HepG2 (cell line): ENCODE measurements around the gene SLC25A19. TPM values are rescaled to one million over a fixed set of nuclear protein-coding genes. Genes with fewer than 3 reads are reported as not detected.

Experiments used
- AGO2 ChIP-seq: fragments of 200-400 bp; formaldehyde crosslinking; optimal IDR thresholded peaks from 2 replicates; pipeline ENCODE3; 2017; ENCODE audit warnings: mild to moderate bottlenecking, low read depth, low read length, moderate library complexity
- ATF7-NPFF ChIP-seq: sonication (generic); formaldehyde crosslinking; IDR thresholded peaks from 2 replicates; pipeline ENCODE4 v1.8.1; 2023; ENCODE audit warnings: mild to moderate bottlenecking, low read depth, missing genetic modification reagents, moderate library complexity
- DMTF1 ChIP-seq: sonication (generic); formaldehyde crosslinking; IDR thresholded peaks from 2 replicates; pipeline ENCODE4 v1.4.0; 2020; ENCODE audit warnings: mild to moderate bottlenecking, missing genetic modification reagents
- FOXJ3 ChIP-seq: sonication (generic); formaldehyde crosslinking; IDR thresholded peaks from 2 replicates; pipeline ENCODE4 v1.4.0; 2020; ENCODE audit warnings: missing genetic modification reagents, mild to moderate bottlenecking, borderline replicate concordance
- KDM2A ChIP-seq: sonication (generic); formaldehyde crosslinking; IDR thresholded peaks from 2 replicates; pipeline ENCODE4 v1.4.0; 2020; ENCODE audit warnings: low read depth, missing genetic modification reagents, borderline replicate concordance
- KLF13 ChIP-seq: sonication (generic); formaldehyde crosslinking; IDR thresholded peaks from 2 replicates; pipeline ENCODE4 v1.4.0; 2020; ENCODE audit warnings: mild to moderate bottlenecking, missing genetic modification reagents
- POLR2G ChIP-seq: fragments of 200-400 bp; formaldehyde crosslinking; IDR thresholded peaks from 2 replicates; pipeline ENCODE4 v1.6.1; 2018; ENCODE audit warnings: mild to moderate bottlenecking, low read depth, low read length, moderate library complexity
- SMARCE1 ChIP-seq: fragments of 450-650 bp; IDR thresholded peaks from 2 replicates; pipeline ENCODE4 v1.6.1; 2017; ENCODE audit warnings: borderline replicate concordance
- SMYD3 ChIP-seq: sonication (generic); formaldehyde crosslinking; IDR thresholded peaks from 2 replicates; pipeline ENCODE4 v1.8.1; 2023; ENCODE audit warnings: mild to moderate bottlenecking, missing genetic modification reagents
- ZBTB40 ChIP-seq, 2 experiments: fragments of 450-650 bp in 1 of 2; sonication (generic) in 1 of 2; formaldehyde crosslinking in 1 of 2; IDR thresholded peaks; 2 replicates each; pipeline versions ENCODE4 v1.6.1 to v1.8.0; 2016 to 2022; ENCODE audit warnings: antibody characterized with exemption in 1 of 2, mild to moderate bottlenecking in 1 of 2, missing genetic modification reagents in 1 of 2
- ZFP90 ChIP-seq: sonication (generic); formaldehyde crosslinking; IDR thresholded peaks from 2 replicates; pipeline ENCODE4 v1.8.0; 2022; ENCODE audit warnings: missing genetic modification reagents, mild to moderate bottlenecking, inconsistent platforms, borderline replicate concordance
- ZNF18 ChIP-seq: sonication (generic); formaldehyde crosslinking; IDR thresholded peaks from 2 replicates; pipeline ENCODE4 v1.8.0; 2022; ENCODE audit warnings: mild to moderate bottlenecking, missing genetic modification reagents; ENCODE audit not compliant: insufficient replicate concordance
- ZNF570 ChIP-seq: sonication (generic); formaldehyde crosslinking; IDR thresholded peaks from 2 replicates; pipeline ENCODE4 v1.4.0; 2020; ENCODE audit warnings: mild to moderate bottlenecking, missing genetic modification reagents, borderline replicate concordance
- ZNF598 ChIP-seq: sonication (generic); formaldehyde crosslinking; IDR thresholded peaks from 2 replicates; pipeline ENCODE4 v1.5.1; 2020; ENCODE audit warnings: mild to moderate bottlenecking, missing genetic modification reagents, borderline replicate concordance
- ZNF672 ChIP-seq: sonication (generic); formaldehyde crosslinking; IDR thresholded peaks from 2 replicates; pipeline ENCODE4 v1.8.1; 2022; ENCODE audit warnings: missing genetic modification reagents
- polyA plus RNA-seq, 8 experiments: library from polyadenylated mRNA; depleted of rRNA in 3 of 8; stranded (reverse) in 7 of 8; unstranded in 1 of 8; fragments of >200 nt; fragmentation: Illumina TruSeq in 4 of 8; extraction: Trizol in 4 of 8; gene quantifications; 2 replicates each; pipeline versions ENCODE4 v1.2.1 to v1.2.3, GENCODE V29; 2011 to 2016; ENCODE audit warnings: low read depth in 4 of 8, missing spikeins in 1 of 8, mixed read lengths in 1 of 8; ENCODE audit not compliant: insufficient read depth in 1 of 8
- total RNA-seq, 5 experiments: library from RNA; depleted of rRNA; stranded (reverse); fragments of >200 nt; fragmentation: Illumina TruSeq; extraction: Trizol; gene quantifications; 2 replicates each; pipeline ENCODE4 v1.2.3, GENCODE V29; 2016; ENCODE audit warnings: low read depth in 1 of 5

Gene SLC25A19
- total and polyA plus RNA-seq, 2 of the 13 experiments (the other 11 are each of a cell fraction or from before 2014, with no cell fraction given) = 24.4 to 41.4 TPM

- TF ChIP-seq ZBTB40 (IDR thresholded peaks at IDR 0.05) = no peak
- TF ChIP-seq ZBTB40 (CRISPR knock-in tag; IDR thresholded peaks at IDR 0.05) = no peak
- no peak for TF ChIP-seq FOXJ3 (CRISPR knock-in tag)
- TF ChIP-seq ZFP90 = no peak
- no peak; the same call in 1 of the 2 replicates for TF ChIP-seq POLR2G
- no peak for TF ChIP-seq ZNF18 (CRISPR knock-in tag)
- no peak for TF ChIP-seq DMTF1 (CRISPR knock-in tag)
- TF ChIP-seq ZNF672 (CRISPR knock-in tag) = no peak
- no peak for TF ChIP-seq ATF7-NPFF (CRISPR knock-in tag)
- no peak for TF ChIP-seq SMYD3
- peak; percentile 64; the same call in 1 of the 2 replicates for TF ChIP-seq ZNF598 (CRISPR knock-in tag)
- peak; percentile 89 for TF ChIP-seq AGO2
- peak; percentile 50; the same call in 1 of the 2 replicates for TF ChIP-seq KLF13
- no peak for TF ChIP-seq SMARCE1
- peak; percentile 17; the same call in 1 of the 2 replicates for TF ChIP-seq KDM2A (CRISPR knock-in tag)
- TF ChIP-seq ZNF570 (CRISPR knock-in tag) = no peak
Measured at GRCh38 chr17:75238684-75239191, 50.5 kb downstream of the SLC25A19 start (continued).
